Stimulated activated CD4-positive, alpha-beta T cell treated with anti-CD3 and anti-CD28 coated beads, Interleukin-2, amount 100 ng/mL, for 48 hours (primary cell): ENCODE data around the gene BDKRB1.

Experiments
- DNase-seq, 2 donors: peaks; one replicate each; pipeline ENCODE4 v3.0.0-alpha.2; 2020

BDKRB1 gene

DNA sequence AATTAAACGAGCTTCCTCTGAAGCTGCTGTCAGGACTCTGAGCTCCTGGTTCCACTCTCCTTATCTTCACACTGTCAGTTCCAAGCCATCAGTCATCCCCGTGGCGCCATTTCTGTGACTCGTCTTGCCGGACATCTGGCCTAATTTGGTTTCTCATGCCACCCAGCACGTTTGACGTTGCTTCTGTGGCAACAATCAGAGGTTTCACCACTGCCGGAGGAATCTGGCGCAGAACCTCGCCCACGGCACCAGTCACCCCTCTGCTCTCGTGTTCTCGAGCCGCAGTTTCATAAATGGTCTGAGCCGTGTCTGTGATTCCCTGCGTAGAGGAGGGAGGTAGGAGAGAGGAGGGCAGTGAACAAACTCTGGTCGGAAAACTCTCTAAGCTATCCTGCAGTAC lies 29.7 kb downstream of the BDKRB1 start:
- DNase-seq: no peak

DNA sequence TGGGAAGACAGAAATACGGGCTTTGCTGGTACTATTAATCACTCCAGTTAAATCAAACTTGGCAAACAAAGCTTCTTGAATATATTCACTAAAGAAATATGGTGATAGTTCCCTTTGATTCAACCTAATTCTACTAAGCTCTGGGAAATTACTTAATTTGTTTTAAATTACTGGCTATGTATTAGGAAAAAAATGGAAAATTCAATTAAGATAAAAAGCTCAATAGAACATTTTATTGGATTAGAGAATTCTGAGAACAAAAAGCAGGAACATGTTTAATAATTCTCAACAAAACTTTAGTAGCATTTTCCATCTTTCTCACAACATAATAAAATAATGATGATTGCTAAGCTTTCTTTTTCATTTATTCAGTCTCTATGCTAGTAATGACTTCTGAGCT lies 30.2 kb downstream of the BDKRB1 start:
- DNase-seq: no peak

DNA sequence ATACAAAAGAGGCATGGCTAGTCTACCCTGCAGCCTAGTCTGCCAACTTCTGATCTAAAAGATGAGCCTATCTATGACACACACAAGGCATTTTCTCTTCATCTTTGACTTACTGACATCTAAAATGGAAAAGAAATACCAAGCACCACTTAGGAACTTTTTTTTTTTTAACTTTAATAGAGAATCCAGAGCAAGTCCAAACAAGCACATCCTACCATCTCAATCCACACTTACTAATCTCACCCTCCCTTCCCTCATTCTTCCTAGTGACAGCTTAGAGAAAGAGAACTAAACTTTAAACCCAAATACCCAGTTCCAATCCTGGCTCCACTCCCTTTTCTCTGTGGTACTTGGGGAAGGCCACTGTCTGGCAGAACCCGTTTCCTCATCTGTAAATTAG lies 31.8 kb downstream of the BDKRB1 start:
- no peak for DNase-seq

DNA sequence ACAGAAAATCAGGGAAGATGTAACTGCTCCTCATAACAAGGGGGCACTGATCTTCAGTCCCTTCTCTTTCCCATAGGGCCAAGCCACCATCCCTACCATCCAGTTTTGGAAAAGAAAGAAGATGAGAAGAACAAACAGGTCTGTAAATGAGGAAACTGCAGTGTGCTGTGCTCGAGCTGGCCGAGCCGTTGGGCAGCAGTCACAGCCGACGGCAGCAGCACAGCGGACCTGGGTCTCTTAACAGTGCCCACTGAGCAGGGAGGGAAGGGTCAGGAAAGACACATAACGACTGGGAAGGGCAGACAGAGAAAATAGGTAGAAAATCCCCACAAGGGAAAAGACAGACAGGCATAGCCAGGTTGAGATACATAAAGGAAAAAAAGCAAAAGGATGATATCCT lies 38.2 kb downstream of the BDKRB1 start:
- DNase-seq: no peak

- DNase-seq: no peak
Observed at GRCh38 chr14:96297000-96297399, 41.0 kb downstream of the BDKRB1 start.

DNA sequence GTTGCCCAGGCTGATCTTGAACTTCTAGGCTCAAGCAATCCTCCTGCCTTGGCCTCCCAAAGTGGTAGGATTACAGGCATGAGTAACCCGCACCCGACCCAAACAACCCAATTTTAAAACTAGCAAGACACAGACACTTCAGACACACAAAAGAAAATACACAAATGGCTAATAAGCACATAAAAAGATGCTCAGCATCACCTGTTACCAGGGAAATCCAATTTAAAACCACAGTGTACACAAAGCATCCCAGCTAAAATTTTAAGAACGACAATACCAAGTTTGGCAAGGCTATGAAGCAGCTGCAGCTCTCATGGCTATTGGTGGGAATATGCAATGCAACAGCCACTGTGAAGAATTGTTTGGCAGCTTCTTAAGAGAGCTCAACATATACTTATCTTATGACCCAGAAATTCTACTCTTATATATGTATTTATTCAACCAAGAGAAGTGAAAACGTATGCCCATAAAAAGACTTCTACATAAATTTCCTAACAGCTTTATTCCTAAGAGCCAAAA lies 42.0 kb downstream of the BDKRB1 start:
- no peak for DNase-seq

- no peak for DNase-seq
Observed at GRCh38 chr14:96299441-96299840, 43.4 kb downstream of the BDKRB1 start.

DNA sequence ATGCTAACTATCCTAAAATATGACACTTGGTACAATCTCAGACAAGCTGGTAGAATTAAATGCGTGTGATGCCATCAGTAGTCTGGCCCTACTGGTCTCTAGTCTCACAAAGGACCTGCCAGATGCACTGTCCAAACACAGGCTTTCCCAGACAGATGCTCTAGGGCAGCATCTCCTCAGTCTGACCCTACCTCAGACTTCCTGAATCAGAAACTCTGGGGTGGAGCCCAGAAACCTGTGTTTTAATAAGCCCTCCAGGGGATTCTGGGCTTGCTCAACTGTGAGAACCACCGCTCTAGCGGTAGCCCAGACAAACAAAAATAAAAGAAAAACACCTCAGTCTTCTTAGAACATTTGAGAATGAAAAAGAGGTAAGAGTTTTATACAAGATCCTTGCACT lies 48.0 kb downstream of the BDKRB1 start:
- DNase-seq: no peak

- DNase-seq: no peak
Observed at GRCh38 chr14:96304956-96305355, 48.9 kb downstream of the BDKRB1 start.

DNA sequence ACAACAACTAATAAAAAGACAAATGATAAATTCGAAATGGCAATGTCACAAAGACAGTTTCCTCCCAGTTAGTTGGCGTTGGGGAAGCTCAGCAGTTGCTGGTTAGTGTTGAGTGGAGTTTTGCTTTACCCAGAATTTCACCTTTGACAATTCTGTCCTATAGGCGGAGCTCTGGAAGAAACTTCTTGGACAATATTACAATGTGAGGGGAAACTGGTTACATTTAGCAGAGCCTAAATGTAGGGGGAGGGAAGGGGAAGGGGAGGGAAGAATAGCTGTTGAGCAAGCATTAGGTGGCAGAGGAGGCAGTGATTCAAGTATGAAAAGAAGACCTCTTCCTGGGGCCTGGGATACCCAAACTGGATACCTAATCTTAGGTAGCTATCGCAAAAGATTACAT lies 51.4 kb downstream of the BDKRB1 start:
- DNase-seq: no peak

- DNase-seq: no peak
Observed at GRCh38 chr14:96309133-96309895, 53.3 kb downstream of the BDKRB1 start.

DNA sequence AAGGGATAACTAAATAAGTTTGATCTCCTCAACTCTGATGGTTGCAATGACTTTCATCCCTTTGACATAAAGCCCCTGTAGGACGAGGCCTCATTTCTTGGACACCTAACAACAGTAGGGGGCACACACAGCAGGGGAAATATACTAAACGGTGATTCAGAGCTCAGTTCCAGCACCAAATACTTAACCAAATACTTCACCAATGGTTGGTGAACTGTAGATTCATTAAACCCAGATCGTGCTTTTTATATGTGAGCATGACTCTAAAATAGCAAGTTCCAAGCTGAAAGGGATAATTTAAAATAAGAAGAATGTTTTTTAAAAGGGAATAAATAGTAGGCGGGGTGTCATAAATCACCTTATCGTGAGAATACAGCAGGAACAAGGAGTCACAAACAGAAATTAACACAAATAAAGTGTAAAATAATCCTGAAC lies 53.9 kb downstream of the BDKRB1 start:
- no peak for DNase-seq

- no peak for DNase-seq
Observed at GRCh38 chr14:96310906-96311305, 54.9 kb downstream of the BDKRB1 start.
